AG08396 (cell line): ENCODE results near the gene CPD.

Source experiments
- DNase-seq: peaks from one replicate; pipeline ENCODE4 v3.0.0; 2012; ENCODE audit warnings: low spot score, mixed read lengths

Gene CPD

DNA sequence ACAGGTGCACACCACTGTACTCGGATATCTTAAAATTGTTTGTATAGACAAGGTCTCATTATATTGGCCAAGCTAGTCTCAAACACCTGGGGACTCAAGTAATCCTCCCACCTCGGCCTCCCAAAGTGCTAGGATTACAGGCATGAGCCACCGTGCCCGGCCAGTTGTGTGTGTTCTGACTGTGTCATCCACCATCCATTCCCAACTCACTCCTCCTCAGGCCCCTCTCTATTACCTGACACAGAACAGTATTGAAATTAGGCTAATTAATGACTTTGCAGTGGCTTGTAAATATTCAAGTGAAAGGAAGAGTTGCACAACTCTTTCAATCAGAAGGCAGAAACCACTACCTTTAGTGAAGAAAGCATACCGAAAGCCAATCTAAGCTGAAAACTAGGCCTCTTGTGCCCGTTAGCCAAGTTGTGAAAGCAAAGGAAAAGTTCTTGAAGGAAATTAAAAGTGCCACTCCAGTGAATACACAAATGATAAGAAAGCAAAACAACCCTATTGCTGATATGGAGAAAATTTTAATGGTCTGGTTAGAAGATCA is 127.2 kb downstream of the CPD start:
- no peak for DNase-seq

GRCh38 chr17:30506481-30506880 is 127.8 kb downstream of the CPD start:
- no peak for DNase-seq

GRCh38 chr17:30513346-30513745 is 134.6 kb downstream of the CPD start:
- DNase-seq, result no peak

GRCh38 chr17:30514895-30515596 is 136.3 kb downstream of the CPD start:
- DNase-seq, result no peak

DNA sequence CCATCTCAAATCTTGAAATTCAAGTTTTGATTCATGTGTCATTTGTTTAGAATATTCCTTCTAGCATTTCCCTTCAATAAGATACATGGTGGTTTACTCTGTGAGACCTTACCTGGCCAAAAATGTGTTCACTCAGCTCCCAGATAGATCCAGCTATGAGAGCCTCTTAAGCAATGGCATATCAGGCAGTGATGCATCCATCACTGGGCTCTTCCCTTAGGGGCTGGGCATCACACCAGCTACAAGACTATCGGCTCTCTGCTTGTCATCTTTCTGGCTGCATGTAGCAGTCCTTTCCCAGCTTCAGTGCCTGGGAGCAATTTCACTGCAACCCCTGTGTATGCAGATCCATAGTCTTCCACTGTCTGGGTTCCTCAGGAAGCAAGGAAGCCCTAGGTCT is 139.1 kb downstream of the CPD start:
- no peak for DNase-seq

DNA sequence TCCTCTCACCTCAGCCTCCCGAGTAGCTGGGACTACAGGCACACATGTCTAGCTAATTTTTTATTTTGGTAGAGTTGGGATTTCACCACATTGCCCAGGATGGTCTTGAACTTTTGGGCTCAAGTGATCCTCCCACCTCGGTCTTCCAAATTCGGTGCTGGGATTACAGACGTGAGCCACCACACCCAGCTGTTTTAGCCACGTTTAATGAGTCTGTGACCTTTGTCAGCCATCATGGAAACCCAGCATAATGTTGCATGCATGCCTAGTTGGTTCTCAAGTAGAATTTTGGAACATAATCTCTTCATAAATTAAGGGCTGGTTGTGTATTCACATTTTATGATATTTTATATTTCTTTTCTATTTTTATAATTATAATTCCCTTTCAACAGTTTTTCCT is 140.4 kb downstream of the CPD start:
- no peak for DNase-seq
